PC-9 (cell line): ENCODE results near the gene DTNBP1. TPM values are rescaled to one million over a fixed set of nuclear protein-coding genes. Genes with fewer than 3 reads are reported as not detected.

Experiments
- BruUV-seq: library from RNA; stranded (reverse); fragments of 400-500 nt; replicated peaks from 2 replicates; lab custom pipeline; 2021; lab: Mats Ljungman, UMichigan
- CTCF ChIA-PET: fragments of 300-600 bp; sonication (Branson Sonifier 250); formaldehyde crosslinking; loops from one replicate; lab custom pipeline; 2022; ENCODE audit warnings: antibody characterized with exemption; lab: Charles Lee
- POLR2A ChIA-PET: fragments of 300-600 bp; sonication (Branson Sonifier 250); formaldehyde crosslinking; loops from one replicate; lab custom pipeline; 2022; ENCODE audit warnings: antibody characterized with exemption; ENCODE audit not compliant: unreplicated experiment; lab: Charles Lee
- DNase-seq, 2 experiments: peaks; one replicate each; pipeline versions ENCODE4 v3.0.0 to v3.0.0-alpha.2; 2015 to 2022; ENCODE audit warnings: mixed read lengths in 1 of 2
- H2AFZ ChIP-seq: fragments of 200-600 bp; sonication (generic); 2 replicates; pipeline ENCODE4 v1.8.1; 2017; ENCODE audit warnings: antibody characterized with exemption
- H3F3A ChIP-seq: fragments of 200-600 bp; sonication (generic); 2 replicates; pipeline ENCODE4 v1.8.1; 2017; ENCODE audit warnings: antibody characterized with exemption, mild to moderate bottlenecking, low read depth; ENCODE audit not compliant: insufficient read depth
- H3K27ac ChIP-seq: fragments of 200-600 bp; sonication (generic); 2 replicates; pipeline ENCODE4 v1.6.1; 2016; ENCODE audit warnings: mixed run types
- H3K27me3 ChIP-seq: fragments of 200-600 bp; sonication (generic); 2 replicates; pipeline ENCODE4 v1.6.1; 2016; ENCODE audit warnings: low read depth, mixed run types; ENCODE audit not compliant: insufficient read depth
- H3K36me3 ChIP-seq: fragments of 200-600 bp; sonication (generic); 2 replicates; pipeline ENCODE4 v1.6.1; 2016; ENCODE audit warnings: low read depth, mixed run types
- H3K4me1 ChIP-seq: fragments of 200-600 bp; sonication (generic); replicated peaks from 2 replicates; pipeline ENCODE4 v1.6.1; 2016; ENCODE audit warnings: mixed run types; ENCODE audit not compliant: insufficient read depth
- H3K4me2 ChIP-seq: fragments of 200-600 bp; sonication (generic); 2 replicates; pipeline ENCODE4 v1.6.1; 2017; ENCODE audit warnings: mixed run types
- H3K4me3 ChIP-seq: fragments of 200-600 bp; sonication (generic); 2 replicates; pipeline ENCODE4 v1.6.1; 2016; ENCODE audit warnings: mixed run types
- H3K79me2 ChIP-seq: fragments of 200-600 bp; sonication (generic); 2 replicates; pipeline ENCODE4 v1.6.1; 2017; ENCODE audit warnings: low read depth, mixed run types
- H3K9me2 ChIP-seq: fragments of 200-600 bp; sonication (generic); 2 replicates; pipeline ENCODE4 v1.8.1; 2017; ENCODE audit warnings: mild to moderate bottlenecking; ENCODE audit not compliant: insufficient read depth
- H3K9me3 ChIP-seq: fragments of 200-600 bp; sonication (generic); 2 replicates; pipeline ENCODE4 v1.8.1; 2016; ENCODE audit warnings: low read depth; ENCODE audit not compliant: insufficient read depth
- H4K20me1 ChIP-seq: fragments of 200-600 bp; sonication (generic); 2 replicates; pipeline ENCODE4 v1.8.1; 2017; ENCODE audit not compliant: insufficient read depth
- EZH2 ChIP-seq: fragments of 200-600 bp; sonication (generic); IDR thresholded peaks from 2 replicates; pipeline ENCODE4 v1.8.0; 2017; ENCODE audit warnings: antibody characterized with exemption, low read depth
- intact Hi-C: fragments of 100-400 bp; cut with micrococcal nuclease; formaldehyde crosslinking; loops from one replicate; pipeline ENCODE4 v1.10.0; 2022; ENCODE audit not compliant: unreplicated experiment
- total RNA-seq: library from RNA; stranded (reverse); gene quantifications from 2 replicates; pipeline ENCODE4 v1.2.3, GENCODE V29; 2021
- TF ChIP-seq, protein P1 (sequence below): fragments of 200-600 bp; sonication (generic); conservative IDR thresholded peaks from 2 replicates; pipeline ENCODE4 v1.6.1; 2017; ENCODE audit warnings: mixed run types, antibody characterized with exemption, mild to moderate bottlenecking, moderate library complexity

Gene DTNBP1
- total RNA-seq, 1 experiment from 2014 or later: 9.1 TPM

GRCh38 chr6:15588971-15589634 lies 73.7 kb downstream of the DTNBP1 start:
- no peak overlapping the region for H3K27ac ChIP-seq
- H4K20me1 ChIP-seq: 0 out of 2 replicates have a peak, but pooled peaks cover 2% of the 10 kb centered on the region
- no peaks in the 10 kb centered on the region for H3K9me3 ChIP-seq
- no TSS peak for BruUV-seq
- no peaks in the 10 kb centered on the region for H3K79me2 ChIP-seq
- CTCF ChIA-PET: no interaction called here
- no peak for DNase-seq
- intact Hi-C loops: no loop called here
- POLR2A ChIA-PET: interaction anchor here (0.6 kb wide), 1 partner anchor 54 kb away, joined by 3 read pairs; no protein-coding TSS in a partner anchor
- H3K27me3 ChIP-seq: no peaks in the 10 kb centered on the region
- no peaks in the 10 kb centered on the region for H3F3A ChIP-seq
- no peak overlapping the region for H3K4me3 ChIP-seq
- H3K36me3 ChIP-seq: no peaks in the 10 kb centered on the region
- no peaks in the 10 kb centered on the region for H3K9me2 ChIP-seq
- no peaks in the 10 kb centered on the region for H3K4me1 ChIP-seq
- no peak for TF ChIP-seq EZH2
- TF ChIP-seq, protein P1, sequence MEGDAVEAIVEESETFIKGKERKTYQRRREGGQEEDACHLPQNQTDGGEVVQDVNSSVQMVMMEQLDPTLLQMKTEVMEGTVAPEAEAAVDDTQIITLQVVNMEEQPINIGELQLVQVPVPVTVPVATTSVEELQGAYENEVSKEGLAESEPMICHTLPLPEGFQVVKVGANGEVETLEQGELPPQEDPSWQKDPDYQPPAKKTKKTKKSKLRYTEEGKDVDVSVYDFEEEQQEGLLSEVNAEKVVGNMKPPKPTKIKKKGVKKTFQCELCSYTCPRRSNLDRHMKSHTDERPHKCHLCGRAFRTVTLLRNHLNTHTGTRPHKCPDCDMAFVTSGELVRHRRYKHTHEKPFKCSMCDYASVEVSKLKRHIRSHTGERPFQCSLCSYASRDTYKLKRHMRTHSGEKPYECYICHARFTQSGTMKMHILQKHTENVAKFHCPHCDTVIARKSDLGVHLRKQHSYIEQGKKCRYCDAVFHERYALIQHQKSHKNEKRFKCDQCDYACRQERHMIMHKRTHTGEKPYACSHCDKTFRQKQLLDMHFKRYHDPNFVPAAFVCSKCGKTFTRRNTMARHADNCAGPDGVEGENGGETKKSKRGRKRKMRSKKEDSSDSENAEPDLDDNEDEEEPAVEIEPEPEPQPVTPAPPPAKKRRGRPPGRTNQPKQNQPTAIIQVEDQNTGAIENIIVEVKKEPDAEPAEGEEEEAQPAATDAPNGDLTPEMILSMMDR: no peak
- H2AFZ ChIP-seq: no peak overlapping the region
- H3K4me2 ChIP-seq: no peak overlapping the region

DNA sequence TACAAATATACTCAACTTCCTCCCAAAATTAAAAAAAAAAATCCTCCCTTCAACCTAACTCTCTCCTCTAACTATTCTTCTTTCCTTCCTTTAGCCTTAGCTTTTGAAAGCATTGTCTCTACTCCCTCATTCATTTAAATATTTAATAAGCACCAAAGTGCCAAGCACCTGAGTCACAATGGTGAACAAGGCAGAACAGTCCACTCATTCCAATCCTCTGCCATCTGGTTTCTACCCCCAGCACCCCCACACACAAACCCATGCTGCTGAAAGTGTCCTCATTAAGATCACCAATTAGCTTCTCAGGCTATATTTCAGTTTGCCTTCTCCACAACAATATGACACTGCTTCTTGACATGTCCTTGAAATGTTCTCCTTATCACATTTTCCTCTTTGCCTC lies 76.3 kb downstream of the DTNBP1 start:
- no TSS peak for BruUV-seq
- no peak overlapping the region for H3K4me3 ChIP-seq
- no peaks in the 10 kb centered on the region for H3K9me3 ChIP-seq
- H3K36me3 ChIP-seq: no peaks in the 10 kb centered on the region
- CTCF ChIA-PET: no interaction called here
- H3K79me2 ChIP-seq: no peaks in the 10 kb centered on the region
- no peak overlapping the region for H2AFZ ChIP-seq
- TF ChIP-seq, protein P1: no peak
- TF ChIP-seq EZH2: no peak
- intact Hi-C loops: no loop called here
- no peaks in the 10 kb centered on the region for H3K9me2 ChIP-seq
- no peak for DNase-seq
- H3K27ac ChIP-seq: no peak overlapping the region
- POLR2A ChIA-PET: no interaction called here
- H3K27me3 ChIP-seq: no peaks in the 10 kb centered on the region
- no peaks in the 10 kb centered on the region for H3F3A ChIP-seq
- no peaks in the 10 kb centered on the region for H4K20me1 ChIP-seq
- H3K4me1 ChIP-seq: no peaks in the 10 kb centered on the region
- H3K4me2 ChIP-seq: no peak overlapping the region

DNA sequence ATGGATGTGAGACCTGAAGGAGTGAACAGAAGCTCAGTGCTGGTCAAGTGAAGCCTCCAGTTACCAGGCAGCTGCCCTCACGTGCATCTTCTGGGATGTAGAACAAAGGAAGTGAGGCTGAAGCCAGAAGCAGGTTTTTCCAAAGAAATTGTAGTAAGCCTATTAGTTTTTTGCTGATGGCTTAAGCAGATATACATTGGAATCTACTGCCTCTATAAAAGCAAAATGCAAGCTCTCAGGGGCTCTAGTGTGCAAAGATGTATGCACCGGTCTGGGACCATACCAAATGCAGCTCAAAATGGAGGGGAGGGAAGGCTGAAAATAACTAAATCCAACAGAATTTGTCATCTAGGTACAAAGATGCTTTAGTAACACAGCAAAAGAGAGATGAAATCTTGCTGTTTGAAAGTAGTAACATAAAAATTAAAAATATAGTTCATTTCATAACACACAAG lies 77.0 kb downstream of the DTNBP1 start:
- H3K27me3 ChIP-seq: no peaks in the 10 kb centered on the region
- H2AFZ ChIP-seq: no peak overlapping the region
- intact Hi-C loops: no loop called here
- no peaks in the 10 kb centered on the region for H3K79me2 ChIP-seq
- no peak overlapping the region for H3K4me2 ChIP-seq
- BruUV-seq: no TSS peak
- no peak for DNase-seq
- TF ChIP-seq, protein P1: no peak
- no peak for TF ChIP-seq EZH2
- POLR2A ChIA-PET: interaction anchor here (0.5 kb wide), 2 partner anchors 28 to 974 kb away, joined by 3 to 9 read pairs; no protein-coding TSS in a partner anchor
- H3K27ac ChIP-seq: no peak overlapping the region
- H3K4me3 ChIP-seq: no peak overlapping the region
- no peaks in the 10 kb centered on the region for H3K9me3 ChIP-seq
- H3K4me1 ChIP-seq: no peaks in the 10 kb centered on the region
- CTCF ChIA-PET: no interaction called here
- H3K36me3 ChIP-seq: no peaks in the 10 kb centered on the region
- H3K9me2 ChIP-seq: no peaks in the 10 kb centered on the region
- no peaks in the 10 kb centered on the region for H3F3A ChIP-seq
- H4K20me1 ChIP-seq: no peaks in the 10 kb centered on the region
